Choroid plexus epithelial cell (primary cell): ENCODE measurements around the gene SFMBT2.
"Not testable (repeated sequence)": the region's sequence is repeated elsewhere in the genome, so short reads cannot be mapped to it uniquely, and the experiment has no call there.

Experiments
- DNase-seq: peaks from one replicate; pipeline ENCODE4 v3.0.0-alpha.2; 2010; ENCODE audit warnings: low read depth
- H3K4me3 ChIP-seq: 2 replicates; pipeline ENCODE4 v1.5.1; 2011; ENCODE audit warnings: low read depth, mild to moderate bottlenecking, control low read depth, low read length, moderate library complexity
- CTCF ChIP-seq: conservative IDR thresholded peaks from 2 replicates; pipeline ENCODE4 v1.5.1; 2011; ENCODE audit warnings: low read depth, mild to moderate bottlenecking, control low read depth, inconsistent platforms, low read length, moderate library complexity

The SFMBT2 gene

GRCh38 chr10:7389844-7390243 is 21.0 kb downstream of the SFMBT2 start:
- DNase-seq: no peak
- TF ChIP-seq CTCF: no peak
- no peak overlapping the region for H3K4me3 ChIP-seq

DNA sequence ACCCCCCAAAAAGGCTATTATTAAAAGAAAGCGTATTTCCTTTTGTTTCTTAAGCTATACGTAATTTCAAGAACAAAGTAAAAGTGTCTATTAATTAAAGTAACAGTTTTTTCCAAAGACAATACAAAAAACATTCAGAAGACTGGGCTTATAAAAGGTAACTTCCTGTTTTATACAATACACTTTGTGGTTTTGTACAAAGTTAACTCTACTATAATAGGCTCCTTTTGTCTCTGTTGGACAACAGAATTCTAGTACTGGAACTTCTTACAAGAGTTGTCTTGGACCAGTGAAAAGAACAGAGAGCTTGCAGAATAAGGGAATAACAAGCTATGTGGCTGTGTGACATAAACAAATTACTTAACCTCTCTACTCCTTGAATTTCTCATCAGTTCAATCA is 21.5 kb downstream of the SFMBT2 start:
- H3K4me3 ChIP-seq: no peak overlapping the region
- DNase-seq: no peak
- no peak for TF ChIP-seq CTCF

DNA sequence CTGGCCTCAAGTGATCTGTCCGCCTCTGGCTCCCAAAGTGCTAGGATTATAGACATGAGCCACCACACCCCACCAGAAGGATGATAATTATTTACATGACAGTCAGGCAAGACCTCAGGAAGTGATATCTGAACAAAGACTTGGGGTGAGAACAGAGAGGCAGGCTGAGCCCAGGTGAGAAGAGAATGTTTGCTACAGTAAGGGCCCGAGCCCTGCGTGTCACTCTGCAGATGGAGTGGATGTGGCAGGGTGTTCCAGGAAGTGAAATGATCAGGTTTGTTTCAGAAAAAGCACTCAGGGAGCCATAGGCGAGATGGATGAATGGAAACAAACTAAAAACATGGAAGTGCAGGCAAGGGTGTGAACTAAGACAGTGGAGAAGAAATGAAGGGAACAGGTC is 22.2 kb downstream of the SFMBT2 start:
- H3K4me3 ChIP-seq: no peak overlapping the region
- DNase-seq: no peak
- no peak for TF ChIP-seq CTCF

DNA sequence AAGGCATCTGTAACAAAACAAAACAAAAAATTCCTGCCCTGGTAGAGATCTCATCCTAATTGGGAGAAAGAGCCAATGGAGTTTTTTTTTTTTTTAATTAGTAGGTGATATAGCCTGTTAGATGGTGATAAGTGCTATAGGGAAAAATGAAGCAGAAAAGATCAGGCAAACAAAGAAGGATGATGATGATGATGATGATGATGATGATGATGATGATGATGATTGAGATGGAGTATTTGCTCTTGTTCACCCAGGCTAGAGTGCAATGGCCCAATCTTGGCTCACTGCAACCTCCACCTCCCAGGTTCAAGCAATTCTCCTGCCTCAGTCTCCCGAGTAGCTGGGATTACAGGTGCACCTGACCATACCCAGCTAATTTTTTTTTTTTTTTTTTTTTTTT is 22.7 kb downstream of the SFMBT2 start:
- H3K4me3 ChIP-seq, DNase-seq: not testable (repeated sequence)

GRCh38 chr10:7385114-7385513 is 25.7 kb downstream of the SFMBT2 start:
- DNase-seq: no peak
- TF ChIP-seq CTCF: no peak
- H3K4me3 ChIP-seq: no peak overlapping the region

DNA sequence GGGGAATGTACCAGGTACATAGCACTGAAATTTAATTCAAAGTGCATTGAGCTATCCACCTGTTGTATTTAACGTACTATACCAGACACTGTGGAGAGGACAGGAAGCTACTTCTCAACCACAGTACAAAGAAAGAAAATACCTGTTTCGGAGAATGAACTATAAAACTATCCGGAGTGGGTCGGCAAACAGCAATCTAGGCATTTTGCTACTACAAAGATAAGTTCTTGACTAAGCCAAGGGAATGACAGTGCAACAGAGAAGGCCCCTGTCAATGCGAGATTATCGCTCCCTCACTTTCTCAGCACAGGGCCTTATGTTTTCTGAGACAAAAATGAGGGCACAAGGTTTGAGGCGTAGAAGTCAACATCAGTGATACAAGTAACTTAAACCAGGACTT is 27.4 kb downstream of the SFMBT2 start:
- TF ChIP-seq CTCF: no peak
- no peak for DNase-seq
- no peak overlapping the region for H3K4me3 ChIP-seq

DNA sequence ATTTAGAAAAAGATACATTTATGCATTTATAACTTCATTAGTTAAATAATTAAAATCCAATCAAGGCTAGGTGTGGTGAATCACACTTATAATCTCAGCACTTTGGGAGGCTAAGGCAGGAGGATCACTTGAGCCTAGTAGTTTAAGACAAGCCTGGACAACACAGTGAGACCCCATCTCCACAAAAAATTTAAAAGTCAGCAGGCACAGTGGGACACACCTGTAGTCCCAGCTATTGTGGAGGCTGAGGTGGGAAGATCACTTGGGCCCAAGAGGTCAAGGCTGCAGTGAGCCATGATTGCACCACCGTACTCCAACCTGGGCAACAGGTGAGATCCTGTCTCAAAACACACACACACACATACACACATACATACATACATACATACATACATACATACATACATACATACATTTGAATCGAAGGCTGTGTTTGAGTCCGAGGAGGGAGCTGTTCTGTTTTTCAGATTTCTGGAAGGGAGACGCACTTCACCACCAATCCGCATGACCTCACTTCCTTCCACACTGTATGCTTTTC is 30.1 kb downstream of the SFMBT2 start:
- no peak overlapping the region for H3K4me3 ChIP-seq
- no peak for TF ChIP-seq CTCF
- no peak for DNase-seq
